ENCODE measurements around the gene IL17F. TPM values are rescaled to one million over a fixed set of nuclear protein-coding genes. Genes with fewer than 3 reads are reported as not detected.

The IL17F gene
- polyA plus RNA-seq, 3 donors: not detected

- Mint-ChIP-seq H3K9me3 (peaks cover 0 to 8% (median 0%) of the 10 kb centered on the region in 7 donors), H3K4me3 (no peak overlapping the region), H3K4me1 (no peaks in the 10 kb centered on the region), H3K27ac (no peak overlapping the region), H3K36me3 (no peaks in the 10 kb centered on the region), H3K27me3 (ENCODE audit: low read depth in 3 of 3) (peaks cover 0 to 2% (median 0%) of the 10 kb centered on the region in 3 donors)
- no peak overlapping the region for H3K4me2 ChIP-seq (replicated peaks; ENCODE audit: extremely low read depth, low read length, poor library complexity, severe bottlenecking)
- H3K79me2 ChIP-seq (ENCODE audit: insufficient read depth, low read length): no peaks in the 10 kb centered on the region
- no peak overlapping the region for H3K9ac ChIP-seq (ENCODE audit: insufficient read depth, low read length, poor library complexity, severe bottlenecking)
- H3K9me3 ChIP-seq (replicated peaks in 1 of 2; ENCODE audit: control insufficient read depth in 1 of 2, insufficient read depth in 1 of 2, low read length in 2 of 2): no peaks in the 10 kb centered on the region
- H3K36me3 ChIP-seq (replicated peaks in 1 of 2; ENCODE audit: control insufficient read depth in 1 of 2, insufficient read depth in 2 of 2, low read length in 2 of 2): no peaks in the 10 kb centered on the region
- intact Hi-C loops (cut with micrococcal nuclease): no loop called here
- no peaks in the 10 kb centered on the region for H4K20me1 ChIP-seq (ENCODE audit: insufficient read depth, low read length)
- no peaks in the 10 kb centered on the region for H3K27me3 ChIP-seq (ENCODE audit: control insufficient read depth in 2 of 2, insufficient read depth in 2 of 2, low read length in 2 of 2)
- H3K27ac ChIP-seq (ENCODE audit: low read depth in 1 of 2, low read length in 2 of 2): no peak overlapping the region
- DNase-seq: no peak
- TF ChIP-seq CTCF (IDR thresholded peaks at IDR 0.05): no peak
- H3K4me3 ChIP-seq (replicated peaks in 1 of 3; ENCODE audit: low read depth in 2 of 3, low read length in 3 of 3): no peak overlapping the region
- H2AFZ ChIP-seq (ENCODE audit: insufficient read depth, low read depth, low read length, poor library complexity, severe bottlenecking): no peak overlapping the region
- no CpG with 5 or more reads among the region's 2 CpGs for WGBS (ENCODE audit: insufficient coverage)
- no peaks in the 10 kb centered on the region for H3K4me1 ChIP-seq (ENCODE audit: control insufficient read depth in 1 of 2, insufficient read depth in 2 of 2, low read length in 2 of 2)
Observed at GRCh38 chr6:52209770-52210169, 34.5 kb downstream of the IL17F start.

GRCh38 chr6:52208612-52209011, 35.7 kb downstream of the IL17F start:
- H3K27me3 Mint-ChIP-seq (ENCODE audit: low read depth in 3 of 3): peaks cover 0 to 2% (median 0%) of the 10 kb centered on the region in 3 donors
- Histone ChIP-seq H3K27me3 (ENCODE audit: control insufficient read depth in 2 of 2, insufficient read depth in 2 of 2, low read length in 2 of 2) (no peaks in the 10 kb centered on the region), H3K9me3 (replicated peaks in 1 of 2; ENCODE audit: control insufficient read depth in 1 of 2, insufficient read depth in 1 of 2, low read length in 2 of 2) (no peaks in the 10 kb centered on the region), H4K20me1 (ENCODE audit: insufficient read depth, low read length) (no peaks in the 10 kb centered on the region), H3K4me3 (replicated peaks in 1 of 3; ENCODE audit: low read depth in 2 of 3, low read length in 3 of 3) (no peak overlapping the region), H3K4me2 (replicated peaks; ENCODE audit: extremely low read depth, low read length, poor library complexity, severe bottlenecking) (no peak overlapping the region), H3K4me1 (ENCODE audit: control insufficient read depth in 1 of 2, insufficient read depth in 2 of 2, low read length in 2 of 2) (no peaks in the 10 kb centered on the region), H3K79me2 (ENCODE audit: insufficient read depth, low read length) (no peaks in the 10 kb centered on the region), H2AFZ (ENCODE audit: insufficient read depth, low read depth, low read length, poor library complexity, severe bottlenecking) (no peak overlapping the region), H3K9ac (ENCODE audit: insufficient read depth, low read length, poor library complexity, severe bottlenecking) (no peak overlapping the region), H3K36me3 (replicated peaks in 1 of 2; ENCODE audit: control insufficient read depth in 1 of 2, insufficient read depth in 2 of 2, low read length in 2 of 2) (no peaks in the 10 kb centered on the region), H3K27ac (ENCODE audit: low read depth in 1 of 2, low read length in 2 of 2) (no peak overlapping the region)
- no peak for DNase-seq
- peaks cover 0 to 8% (median 0%) of the 10 kb centered on the region in 7 donors for H3K9me3 Mint-ChIP-seq
- no peak overlapping the region for H3K27ac Mint-ChIP-seq
- intact Hi-C loops (cut with micrococcal nuclease): no loop called here
- no peak for TF ChIP-seq CTCF (IDR thresholded peaks at IDR 0.05)
- no CpG with 5 or more reads among the region's 3 CpGs for WGBS (ENCODE audit: insufficient coverage)
- no peaks in the 10 kb centered on the region for H3K36me3 Mint-ChIP-seq
- no peak overlapping the region for H3K4me3 Mint-ChIP-seq
- no peaks in the 10 kb centered on the region for H3K4me1 Mint-ChIP-seq
